Upper lobe of right lung (tissue), 1 donor: ENCODE measurements around the gene C2orf81. TPM values are rescaled to one million over a fixed set of nuclear protein-coding genes. Genes with fewer than 3 reads are reported as not detected.

Experiments
- ATAC-seq: fragments of 200-7000 bp; cut with Tn5 transposase; one replicate; pipeline ENCODE4 v1.9.1; 2020; ENCODE audit warnings: mild to moderate bottlenecking, moderate library complexity
- DNase-seq: peaks from one replicate; pipeline ENCODE4 v3.0.0-alpha.2; 2020
- H3K27ac ChIP-seq: fragments of 200-600 bp; one replicate; pipeline ENCODE4 v1.8.0; 2022
- H3K27me3 ChIP-seq: fragments of 200-600 bp; one replicate; pipeline ENCODE4 v1.8.0; 2022; ENCODE audit warnings: mild to moderate bottlenecking
- H3K36me3 ChIP-seq: fragments of 200-600 bp; one replicate; pipeline ENCODE4 v1.8.0; 2022
- H3K4me1 ChIP-seq: fragments of 200-600 bp; one replicate; pipeline ENCODE4 v1.8.0; 2022
- H3K4me3 ChIP-seq: fragments of 200-600 bp; one replicate; pipeline ENCODE4 v1.8.0; 2022; ENCODE audit warnings: mild to moderate bottlenecking
- H3K9me3 ChIP-seq: fragments of 200-600 bp; one replicate; pipeline ENCODE4 v1.8.0; 2022
- CTCF ChIP-seq: fragments of 200-600 bp; IDR thresholded peaks from one replicate; pipeline ENCODE4 v1.8.0; 2022; ENCODE audit warnings: antibody characterized with exemption
- intact Hi-C: fragments of 100-400 bp; cut with DNase I; formaldehyde crosslinking; loops from one replicate; pipeline ENCODE4 v1.11.0; 2022
- total RNA-seq: library from RNA; stranded (reverse); fragmentation: NEBNext Ultra II Directional; extraction: Animal tissue kit (Norgen Biotek cat#: 25700); gene quantifications from one replicate; pipeline ENCODE4 v1.2.1, GENCODE V29; 2021
- donor health status: DM: no; HTN: yes; CAD: no; lungs with severe emphysema.

C2orf81 gene
- total RNA-seq, 1 donor from 2014 or later, result 2.1 TPM

- Histone ChIP-seq H3K4me1 (peaks cover 58% of the 10 kb centered on the region), H3K36me3 (no peaks in the 10 kb centered on the region), H3K9me3 (no peaks in the 10 kb centered on the region), H3K27me3 (no peaks in the 10 kb centered on the region), H3K4me3 (no peak overlapping the region), H3K27ac (peak overlapping the region; percentile 11)
- intact Hi-C loops, result no loop called here
- no peak for DNase-seq
- ATAC-seq, result peak; percentile 30
- no peak for TF ChIP-seq CTCF
Measured at GRCh38 chr2:74385396-74385795, 36.0 kb downstream of the C2orf81 start.

GRCh38 chr2:74384051-74384450 is 37.4 kb downstream of the C2orf81 start:
- peaks cover 58% of the 10 kb centered on the region for H3K4me1 ChIP-seq
- H3K9me3 ChIP-seq, result no peaks in the 10 kb centered on the region
- no peak overlapping the region for H3K4me3 ChIP-seq
- intact Hi-C loops, result no loop called here
- no peak for TF ChIP-seq CTCF
- H3K27me3 ChIP-seq, result no peaks in the 10 kb centered on the region
- H3K27ac ChIP-seq, result peak overlapping the region; percentile 28
- ATAC-seq (no peak), DNase-seq (no peak)
- H3K36me3 ChIP-seq, result no peaks in the 10 kb centered on the region

GRCh38 chr2:74383254-74383653 is 38.2 kb downstream of the C2orf81 start:
- H3K27me3 ChIP-seq, result no peaks in the 10 kb centered on the region
- ATAC-seq (peak; percentile 73), DNase-seq (no peak)
- no peak for TF ChIP-seq CTCF
- H3K4me3 ChIP-seq, result no peak overlapping the region
- intact Hi-C loops, result no loop called here
- peak overlapping the region; percentile 28 for H3K27ac ChIP-seq
- H3K4me1 ChIP-seq, result peaks cover 58% of the 10 kb centered on the region
- H3K36me3 ChIP-seq, result no peaks in the 10 kb centered on the region
- H3K9me3 ChIP-seq, result no peaks in the 10 kb centered on the region

- intact Hi-C loops, result no loop called here
- Histone ChIP-seq H3K9me3 (no peaks in the 10 kb centered on the region), H3K27me3 (no peaks in the 10 kb centered on the region), H3K27ac (peak overlapping the region; percentile 28), H3K4me1 (peaks cover 58% of the 10 kb centered on the region), H3K4me3 (no peak overlapping the region), H3K36me3 (peaks cover 13% of the 10 kb centered on the region)
- no peak for TF ChIP-seq CTCF
- ATAC-seq (no peak), DNase-seq (no peak)
Measured at GRCh38 chr2:74381751-74382150, 39.7 kb downstream of the C2orf81 start.

GRCh38 chr2:74379851-74380789 is 41.3 kb downstream of the C2orf81 start, which contains the start of gene DCTN1:
Gene DCTN1, minus strand, starts transcription at chr2:74380311. Its CDS starts 274 bp downstream, at chr2:74380037.
- no peak for TF ChIP-seq CTCF
- H3K9me3 ChIP-seq, result no peaks in the 10 kb centered on the region
- ATAC-seq (peak; percentile 72), DNase-seq (no peak)
- H3K4me3 ChIP-seq, result peak within 1 kb of the TSS; percentile 41
- H3K36me3 ChIP-seq, result peaks cover 21% of the 10 kb centered on the region
- H3K27me3 ChIP-seq, result no peaks in the 10 kb centered on the region
- intact Hi-C loops, result no loop called here
- H3K27ac ChIP-seq, result no peak within 1 kb of the TSS
- peaks cover 54% of the 10 kb centered on the region for H3K4me1 ChIP-seq
